Astrocyte of the cerebellum (primary cell): Measurements from ENCODE around the gene HEMK1.

Experiments
- DNase-seq: peaks from one replicate; pipeline ENCODE4 v3.0.0-alpha.2; 2011; ENCODE audit warnings: low read depth
- H3K4me3 ChIP-seq: 2 replicates; pipeline ENCODE4 v1.5.1; 2011; ENCODE audit warnings: mild to moderate bottlenecking, low read depth, low read length, moderate library complexity
- in situ Hi-C: cut with HindIII; loops from 2 replicates; pipeline ENCODE4 v1.10.0; 2017; ENCODE audit warnings: low sequenced_read_pairs
- TF ChIP-seq, protein P1 (sequence below): IDR thresholded peaks from 2 replicates; pipeline ENCODE4 v1.5.1; 2012; ENCODE audit warnings: low read length, low read depth, moderate library complexity, mild to moderate bottlenecking; ENCODE audit errors: missing control alignments

The HEMK1 gene

GRCh38 chr3:50612970-50613846, 43.9 kb downstream of the HEMK1 start:
- DNase-seq: no peak
- H3K4me3 ChIP-seq: no peak overlapping the region
- in situ Hi-C loops: no loop called here
- TF ChIP-seq, protein P1, sequence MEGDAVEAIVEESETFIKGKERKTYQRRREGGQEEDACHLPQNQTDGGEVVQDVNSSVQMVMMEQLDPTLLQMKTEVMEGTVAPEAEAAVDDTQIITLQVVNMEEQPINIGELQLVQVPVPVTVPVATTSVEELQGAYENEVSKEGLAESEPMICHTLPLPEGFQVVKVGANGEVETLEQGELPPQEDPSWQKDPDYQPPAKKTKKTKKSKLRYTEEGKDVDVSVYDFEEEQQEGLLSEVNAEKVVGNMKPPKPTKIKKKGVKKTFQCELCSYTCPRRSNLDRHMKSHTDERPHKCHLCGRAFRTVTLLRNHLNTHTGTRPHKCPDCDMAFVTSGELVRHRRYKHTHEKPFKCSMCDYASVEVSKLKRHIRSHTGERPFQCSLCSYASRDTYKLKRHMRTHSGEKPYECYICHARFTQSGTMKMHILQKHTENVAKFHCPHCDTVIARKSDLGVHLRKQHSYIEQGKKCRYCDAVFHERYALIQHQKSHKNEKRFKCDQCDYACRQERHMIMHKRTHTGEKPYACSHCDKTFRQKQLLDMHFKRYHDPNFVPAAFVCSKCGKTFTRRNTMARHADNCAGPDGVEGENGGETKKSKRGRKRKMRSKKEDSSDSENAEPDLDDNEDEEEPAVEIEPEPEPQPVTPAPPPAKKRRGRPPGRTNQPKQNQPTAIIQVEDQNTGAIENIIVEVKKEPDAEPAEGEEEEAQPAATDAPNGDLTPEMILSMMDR: no peak

DNA sequence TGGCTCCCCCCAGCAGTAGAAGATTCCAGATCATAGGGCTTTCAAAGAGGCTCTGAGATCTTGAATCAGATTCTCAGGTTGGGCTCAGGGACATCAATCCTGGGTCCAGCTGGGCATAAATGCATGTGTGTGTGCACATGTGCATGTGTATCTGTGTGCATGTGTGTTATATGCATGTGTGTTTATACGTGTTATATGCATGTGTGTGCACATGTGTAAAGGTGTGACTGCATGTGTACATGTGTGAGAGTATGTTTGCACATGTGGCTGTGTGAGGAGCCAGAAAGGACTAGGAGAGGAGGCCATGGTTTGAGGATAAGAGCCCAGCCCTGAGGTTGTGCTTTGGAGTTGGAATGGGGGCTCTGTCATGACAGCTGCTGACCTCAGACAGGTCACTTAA, 45.9 kb downstream of the HEMK1 start:
- in situ Hi-C loops: no loop called here
- H3K4me3 ChIP-seq: no peak overlapping the region
- TF ChIP-seq, protein P1: no peak
- no peak for DNase-seq

DNA sequence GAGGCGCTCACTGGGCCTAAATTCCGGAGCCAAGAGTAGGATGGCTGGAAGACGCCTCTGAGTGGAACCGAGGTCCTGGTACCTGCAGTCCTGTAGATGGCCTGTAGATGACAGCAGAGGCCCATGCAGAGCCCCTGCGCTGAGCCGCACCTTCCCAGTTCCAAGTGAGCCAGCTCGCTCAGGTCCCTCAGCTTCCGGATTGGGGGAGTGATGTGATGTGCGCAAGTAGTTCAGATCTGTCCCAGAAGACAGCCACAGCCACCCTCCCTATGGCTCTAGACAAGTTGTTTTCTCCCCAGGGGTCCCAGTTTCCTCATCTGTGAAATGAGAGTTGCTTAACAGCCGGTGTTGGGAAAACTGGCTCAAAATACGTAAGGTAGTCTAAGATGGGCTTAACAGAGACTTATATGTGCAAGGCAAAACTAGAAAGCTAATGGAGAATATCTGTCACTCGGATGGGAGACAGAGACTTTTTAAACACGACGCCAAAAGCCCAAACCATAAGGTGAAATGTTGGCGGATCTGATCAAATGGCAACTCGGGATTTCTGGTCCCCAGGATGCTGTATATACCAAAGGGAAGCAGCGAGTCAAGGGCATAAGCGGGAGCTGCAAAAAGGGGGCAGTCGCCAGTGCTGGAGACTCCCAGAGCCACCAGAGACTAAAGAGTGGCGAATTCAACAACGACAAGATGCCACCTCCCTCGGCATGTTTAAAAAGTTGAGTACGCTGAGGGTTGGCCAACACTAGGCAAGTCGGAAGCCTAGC, 46.9 kb downstream of the HEMK1 start:
- peak overlapping the region; percentile 56 for H3K4me3 ChIP-seq
- DNase-seq: peak; percentile 55
- TF ChIP-seq, protein P1: peak; percentile 100
- in situ Hi-C loops: no loop called here

GRCh38 chr3:50616770-50617095, 47.4 kb downstream of the HEMK1 start:
- peak overlapping the region; percentile 56 for H3K4me3 ChIP-seq
- peak; percentile 42 for DNase-seq
- TF ChIP-seq, protein P1: no peak
- in situ Hi-C loops: no loop called here

- in situ Hi-C loops: no loop called here
- no peak for DNase-seq
- peak within 1 kb of the TSS; percentile 56 for H3K4me3 ChIP-seq
Measured at GRCh38 chr3:50617096-50617791, 47.9 kb downstream of the HEMK1 start, which contains the start of gene MAPKAPK3. Gene MAPKAPK3 (plus strand): TSS chr3:50617151. CDS start chr3:50617566, 415 bp downstream.

More at GRCh38 chr3:50617096-50617791, 47.9 kb downstream of the HEMK1 start, which contains the start of gene MAPKAPK3:
- TF ChIP-seq, protein P1: no peak
